Skeletal muscle satellite cell (primary cell): ENCODE results near the gene COL23A1.

ENCODE experiments used
- H3K27me3 ChIP-seq: 2 replicates; pipeline ENCODE4 v1.7.0; 2013; ENCODE audit warnings: low read length; ENCODE audit not compliant: control insufficient read depth, insufficient read depth
- H3K36me3 ChIP-seq: 2 replicates; pipeline ENCODE4 v1.7.0; 2013; ENCODE audit warnings: mild to moderate bottlenecking, control low read depth, low read length; ENCODE audit not compliant: insufficient read depth
- H3K4me1 ChIP-seq: 2 replicates; pipeline ENCODE4 v1.7.0; 2013; ENCODE audit warnings: low read length; ENCODE audit not compliant: control insufficient read depth, insufficient read depth
- H3K4me2 ChIP-seq: 2 replicates; pipeline ENCODE4 v1.7.0; 2013; ENCODE audit warnings: mild to moderate bottlenecking, low read length
- H3K4me3 ChIP-seq: 2 replicates; pipeline ENCODE4 v1.7.0; 2013; ENCODE audit warnings: low read length
- H3K9ac ChIP-seq: 2 replicates; pipeline ENCODE4 v1.7.0; 2013; ENCODE audit warnings: mild to moderate bottlenecking, low read depth, low read length, moderate library complexity
- H3K9me3 ChIP-seq: replicated peaks from 2 replicates; pipeline ENCODE4 v1.7.0; 2013; ENCODE audit warnings: mild to moderate bottlenecking, control low read depth, low read length

COL23A1 gene

GRCh38 chr5:178387061-178387855 is 202.9 kb downstream of the COL23A1 start:
- peaks cover 13% of the 10 kb centered on the region for H3K9me3 ChIP-seq
- no peak overlapping the region for H3K4me2 ChIP-seq
- no peak overlapping the region for H3K4me3 ChIP-seq
- no peaks in the 10 kb centered on the region for H3K36me3 ChIP-seq
- no peak overlapping the region for H3K9ac ChIP-seq
- no peaks in the 10 kb centered on the region for H3K4me1 ChIP-seq
- H3K27me3 ChIP-seq = no peaks in the 10 kb centered on the region

- H3K4me1 ChIP-seq = no peaks in the 10 kb centered on the region
- H3K9ac ChIP-seq = no peak overlapping the region
- H3K4me2 ChIP-seq = no peak overlapping the region
- H3K9me3 ChIP-seq = peaks cover 13% of the 10 kb centered on the region
- H3K27me3 ChIP-seq = no peaks in the 10 kb centered on the region
- no peak overlapping the region for H3K4me3 ChIP-seq
- no peaks in the 10 kb centered on the region for H3K36me3 ChIP-seq
These were observed 203.8 kb downstream of the COL23A1 start for GRCh38 chr5:178386336-178386931.

- no peak overlapping the region for H3K9ac ChIP-seq
- no peaks in the 10 kb centered on the region for H3K36me3 ChIP-seq
- H3K27me3 ChIP-seq = no peaks in the 10 kb centered on the region
- no peak overlapping the region for H3K4me3 ChIP-seq
- peaks cover 13% of the 10 kb centered on the region for H3K9me3 ChIP-seq
- no peaks in the 10 kb centered on the region for H3K4me1 ChIP-seq
- no peak overlapping the region for H3K4me2 ChIP-seq
These were observed 204.7 kb downstream of the COL23A1 start for GRCh38 chr5:178385496-178385890.

GRCh38 chr5:178384816-178385495 is 205.2 kb downstream of the COL23A1 start:
- H3K9me3 ChIP-seq = peaks cover 13% of the 10 kb centered on the region

GRCh38 chr5:178383919-178384815 is 206.0 kb downstream of the COL23A1 start:
- H3K4me3 ChIP-seq = no peak overlapping the region
- H3K4me1 ChIP-seq = no peaks in the 10 kb centered on the region

More at GRCh38 chr5:178384816-178385495, 205.2 kb downstream of the COL23A1 start:
- no peak overlapping the region for H3K9ac ChIP-seq
- no peak overlapping the region for H3K4me2 ChIP-seq
- H3K27me3 ChIP-seq = no peaks in the 10 kb centered on the region
- H3K36me3 ChIP-seq = no peaks in the 10 kb centered on the region
- no peaks in the 10 kb centered on the region for H3K4me1 ChIP-seq
- H3K4me3 ChIP-seq = no peak overlapping the region

GRCh38 chr5:178383301-178383918 is 206.8 kb downstream of the COL23A1 start:
- H3K9ac ChIP-seq = no peak overlapping the region
- H3K36me3 ChIP-seq = no peaks in the 10 kb centered on the region
- H3K9me3 ChIP-seq = peaks cover 9% of the 10 kb centered on the region
- no peaks in the 10 kb centered on the region for H3K27me3 ChIP-seq
- no peak overlapping the region for H3K4me3 ChIP-seq
- no peak overlapping the region for H3K4me2 ChIP-seq
- H3K4me1 ChIP-seq = no peaks in the 10 kb centered on the region

More at GRCh38 chr5:178383919-178384815, 206.0 kb downstream of the COL23A1 start:
- Histone ChIP-seq H3K9ac (no peak overlapping the region), H3K9me3 (peaks cover 9% of the 10 kb centered on the region), H3K36me3 (no peaks in the 10 kb centered on the region), H3K27me3 (no peaks in the 10 kb centered on the region), H3K4me2 (no peak overlapping the region)

GRCh38 chr5:178382754-178383164 is 207.4 kb downstream of the COL23A1 start:
- Histone ChIP-seq H3K4me2 (no peak overlapping the region), H3K27me3 (no peaks in the 10 kb centered on the region), H3K4me3 (no peak overlapping the region), H3K36me3 (no peaks in the 10 kb centered on the region), H3K9me3 (peaks cover 9% of the 10 kb centered on the region), H3K4me1 (no peaks in the 10 kb centered on the region), H3K9ac (no peak overlapping the region)

GRCh38 chr5:178381921-178382695 is 208.1 kb downstream of the COL23A1 start:
- no peaks in the 10 kb centered on the region for H3K36me3 ChIP-seq
- H3K4me1 ChIP-seq = no peaks in the 10 kb centered on the region
- no peak overlapping the region for H3K4me2 ChIP-seq
- no peak overlapping the region for H3K4me3 ChIP-seq
- no peaks in the 10 kb centered on the region for H3K27me3 ChIP-seq
- peaks cover 5% of the 10 kb centered on the region for H3K9me3 ChIP-seq
- H3K9ac ChIP-seq = no peak overlapping the region

GRCh38 chr5:178381206-178381605 is 209.0 kb downstream of the COL23A1 start:
- no peaks in the 10 kb centered on the region for H3K27me3 ChIP-seq
- no peak overlapping the region for H3K4me2 ChIP-seq
- H3K4me1 ChIP-seq = no peaks in the 10 kb centered on the region
- H3K9me3 ChIP-seq = peaks cover 5% of the 10 kb centered on the region
- H3K36me3 ChIP-seq = no peaks in the 10 kb centered on the region
- H3K9ac ChIP-seq = no peak overlapping the region
- no peak overlapping the region for H3K4me3 ChIP-seq

GRCh38 chr5:178380541-178381074 is 209.6 kb downstream of the COL23A1 start:
- peaks cover 5% of the 10 kb centered on the region for H3K9me3 ChIP-seq
- H3K27me3 ChIP-seq = no peaks in the 10 kb centered on the region
- H3K4me2 ChIP-seq = no peak overlapping the region
- no peak overlapping the region for H3K9ac ChIP-seq
- no peaks in the 10 kb centered on the region for H3K36me3 ChIP-seq
- no peak overlapping the region for H3K4me3 ChIP-seq
- H3K4me1 ChIP-seq = no peaks in the 10 kb centered on the region
